Measurements from ENCODE around the gene NIM1K. TPM values are rescaled to one million over a fixed set of nuclear protein-coding genes. Genes with fewer than 3 reads are reported as not detected.

Gene NIM1K
- total and polyA plus RNA-seq, 2 donors (not counting 1 experiment from before 2014, with no cell fraction given), result 0.13 to 0.32 TPM

GRCh38 chr5:43154469-43154868 lies 37.6 kb upstream of the NIM1K start:
- Histone ChIP-seq H3K27me3 (replicated peaks in 1 of 4; ENCODE audit: control extremely low read depth in 1 of 4, control insufficient read depth in 3 of 4, insufficient read depth in 4 of 4, low read length in 3 of 4) (no peaks in the 10 kb centered on the region), H3K27ac (ENCODE audit: low read length in 2 of 2) (no peak overlapping the region), H3K4me1 (ENCODE audit: control insufficient read depth in 2 of 2, insufficient read depth in 2 of 2, low read length in 2 of 2) (no peaks in the 10 kb centered on the region), H3K79me2 (ENCODE audit: control insufficient read depth, insufficient read depth, low read length) (peaks cover 41% of the 10 kb centered on the region), H3K4me3 (ENCODE audit: control extremely low read depth in 1 of 5, extremely low read depth in 1 of 5, insufficient read depth in 1 of 5, low read depth in 2 of 5, low read length in 4 of 5) (no peak overlapping the region), H3K9me3 (ENCODE audit: control extremely low read depth in 1 of 3, control insufficient read depth in 2 of 3, insufficient read depth in 1 of 3, low read length in 2 of 3) (no peaks in the 10 kb centered on the region), H4K20me1 (ENCODE audit: control insufficient read depth, insufficient read depth, low read length, poor library complexity, severe bottlenecking) (peaks cover 33% of the 10 kb centered on the region), H3K36me3 (replicated peaks in 1 of 2; ENCODE audit: control extremely low read depth in 1 of 2, control insufficient read depth in 1 of 2, extremely low read depth in 1 of 2, insufficient read depth in 2 of 2, low read length in 1 of 2) (peaks cover 12 to 22% of the 10 kb centered on the region in 2 experiments), H3K4me2 (replicated peaks; ENCODE audit: low read depth, low read length, poor library complexity, severe bottlenecking) (no peak overlapping the region), H3K9ac (ENCODE audit: low read length) (no peak overlapping the region), H2AFZ (ENCODE audit: insufficient read depth, low read depth, low read length, poor library complexity, severe bottlenecking) (no peak overlapping the region)
- Mint-ChIP-seq H3K4me3 (no peak overlapping the region), H3K4me1 (no peaks in the 10 kb centered on the region), H3K27me3 (no peaks in the 10 kb centered on the region), H3K27ac (no peak overlapping the region), H3K9me3 (ENCODE audit: insufficient read depth) (no peaks in the 10 kb centered on the region)
- CTCF ChIA-PET, result no interaction called here
- no peak for TF ChIP-seq CTCF (IDR thresholded peaks at IDR 0.05)
- 100% methylated on average over 4 of the region's 4 CpGs for WGBS (ENCODE audit: insufficient coverage)
- intact Hi-C loops (cut with micrococcal nuclease), result no loop called here
- no peak for DNase-seq
- POLR2A ChIA-PET, result no interaction called here
- ATAC-seq (ENCODE audit: low read depth), result no peak

- no peak overlapping the region for H3K4me3 ChIP-seq (ENCODE audit: control extremely low read depth in 1 of 5, extremely low read depth in 1 of 5, insufficient read depth in 1 of 5, low read depth in 2 of 5, low read length in 4 of 5)
- H3K79me2 ChIP-seq (ENCODE audit: control insufficient read depth, insufficient read depth, low read length), result peaks cover 34% of the 10 kb centered on the region
- peaks cover 33% of the 10 kb centered on the region for H4K20me1 ChIP-seq (ENCODE audit: control insufficient read depth, insufficient read depth, low read length, poor library complexity, severe bottlenecking)
- no peak for ATAC-seq (ENCODE audit: low read depth)
- no peak overlapping the region for H3K27ac ChIP-seq (ENCODE audit: low read length in 2 of 2)
- Mint-ChIP-seq H3K4me3 (no peak overlapping the region), H3K9me3 (ENCODE audit: insufficient read depth) (no peaks in the 10 kb centered on the region), H3K27ac (no peak overlapping the region), H3K27me3 (no peaks in the 10 kb centered on the region), H3K4me1 (no peaks in the 10 kb centered on the region)
- no peak overlapping the region for H2AFZ ChIP-seq (ENCODE audit: insufficient read depth, low read depth, low read length, poor library complexity, severe bottlenecking)
- ChIA-PET CTCF (no interaction called here), POLR2A (no interaction called here)
- no peak for DNase-seq
- peaks cover 12 to 19% of the 10 kb centered on the region in 2 experiments for H3K36me3 ChIP-seq (replicated peaks in 1 of 2; ENCODE audit: control extremely low read depth in 1 of 2, control insufficient read depth in 1 of 2, extremely low read depth in 1 of 2, insufficient read depth in 2 of 2, low read length in 1 of 2)
- H3K9ac ChIP-seq (ENCODE audit: low read length), result no peak overlapping the region
- H3K27me3 ChIP-seq (replicated peaks in 1 of 4; ENCODE audit: control extremely low read depth in 1 of 4, control insufficient read depth in 3 of 4, insufficient read depth in 4 of 4, low read length in 3 of 4), result no peaks in the 10 kb centered on the region
- no peak for TF ChIP-seq EZH2 (IDR thresholded peaks at IDR 0.05; ENCODE audit: borderline replicate concordance, insufficient read depth, low read depth, low read length, poor library complexity, severe bottlenecking)
- no peak for TF ChIP-seq CTCF (IDR thresholded peaks at IDR 0.05)
- no peak overlapping the region for H3K4me2 ChIP-seq (replicated peaks; ENCODE audit: low read depth, low read length, poor library complexity, severe bottlenecking)
- H3K9me3 ChIP-seq (ENCODE audit: control extremely low read depth in 1 of 3, control insufficient read depth in 2 of 3, insufficient read depth in 1 of 3, low read length in 2 of 3), result no peaks in the 10 kb centered on the region
- intact Hi-C loops (cut with micrococcal nuclease), result no loop called here
- WGBS (ENCODE audit: insufficient coverage), result 90% methylated on average over 2 of the region's 4 CpGs
- no peaks in the 10 kb centered on the region for H3K4me1 ChIP-seq (ENCODE audit: control insufficient read depth in 2 of 2, insufficient read depth in 2 of 2, low read length in 2 of 2)
These were observed 36.5 kb upstream of the NIM1K start for GRCh38 chr5:43155394-43156096.
